Measurements from ENCODE around the gene MYO1D. TPM values are rescaled to one million over a fixed set of nuclear protein-coding genes. Genes with fewer than 3 reads are reported as not detected.
A peak's percentile ranks its signal among the peaks of the same experiment; 100 is the strongest.

MYO1D gene
- total RNA-seq, 1 donor from 2014 or later: 23.4 TPM

DNA sequence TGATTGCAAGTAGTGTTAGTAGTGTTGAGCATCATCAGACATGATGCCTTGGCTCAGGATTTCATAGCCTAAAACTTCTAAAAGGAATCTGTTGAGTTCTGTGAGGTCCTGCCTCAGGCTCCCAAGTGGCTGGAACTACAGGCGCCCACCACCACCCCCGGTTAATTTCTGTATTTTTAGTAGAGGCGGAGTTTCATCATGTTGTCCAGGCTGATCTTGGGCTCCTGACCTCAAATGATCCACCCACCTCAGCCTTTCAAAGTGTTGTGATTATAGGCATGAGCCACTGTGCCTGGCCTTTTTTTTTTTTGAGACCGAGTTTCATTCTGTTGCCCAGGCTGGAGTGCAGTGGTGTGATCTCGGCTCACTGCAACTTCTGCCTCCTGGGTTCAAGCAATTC, 427.0 kb downstream of the MYO1D start:
- Mint-ChIP-seq H3K36me3 (ENCODE audit: low read depth) (peaks cover 91% of the 10 kb centered on the region), H3K27ac (no peak overlapping the region), H3K9me3 (no peaks in the 10 kb centered on the region), H3K4me3 (ENCODE audit: low read depth) (no peak overlapping the region), H3K27me3 (ENCODE audit: low read depth) (no peaks in the 10 kb centered on the region), H3K4me1 (ENCODE audit: low read depth) (peaks cover 39% of the 10 kb centered on the region)
- intact Hi-C loops (cut with micrococcal nuclease): loop anchor here (10.0 kb wide), 1 partner anchor 195 kb away; no protein-coding TSS in a partner anchor
- DNase-seq (ENCODE audit: low spot score): no peak

DNA sequence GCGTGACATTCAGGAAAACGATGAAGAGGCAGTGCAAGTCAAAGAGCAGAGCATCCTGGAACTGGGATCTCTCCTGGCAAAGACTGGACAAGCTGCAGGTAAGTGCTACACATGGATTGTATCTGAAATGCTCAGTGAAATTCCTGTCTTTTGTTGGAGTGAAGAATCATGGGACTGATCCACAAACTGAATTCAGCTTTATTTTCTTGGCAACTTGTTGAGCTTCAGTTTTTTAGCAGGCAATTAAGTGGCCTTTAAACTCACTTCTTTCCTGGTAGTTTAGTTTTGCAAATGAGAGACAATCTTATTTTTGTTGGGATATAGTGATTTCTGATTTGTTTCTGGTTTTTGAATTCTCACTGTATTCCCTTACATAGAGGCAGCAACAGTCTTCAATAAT, 430.0 kb downstream of the MYO1D start:
- H3K4me3 Mint-ChIP-seq (ENCODE audit: low read depth): peak overlapping the region; percentile 91

DNA sequence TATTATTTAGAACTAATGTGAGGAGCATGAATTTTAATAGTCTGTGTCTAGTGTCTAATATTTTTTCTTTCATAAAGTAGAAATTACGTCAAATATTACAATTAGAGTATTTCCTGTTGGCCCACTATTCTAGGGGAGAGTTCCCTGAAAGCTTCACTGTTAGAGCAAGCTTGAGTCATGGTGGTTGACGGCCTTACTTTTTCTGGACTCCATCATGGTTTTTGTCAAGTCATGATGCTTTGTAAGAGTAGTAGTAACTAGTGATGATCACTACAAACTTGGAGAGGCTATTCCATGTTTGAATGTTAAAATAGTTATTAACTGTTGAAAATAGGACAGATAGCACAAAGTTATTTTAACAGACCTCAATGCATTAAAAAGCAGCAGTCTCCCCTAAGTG, 431.0 kb downstream of the MYO1D start:
- Mint-ChIP-seq H3K4me1 (ENCODE audit: low read depth) (peaks cover 42% of the 10 kb centered on the region), H3K4me3 (ENCODE audit: low read depth) (peak overlapping the region; percentile 91), H3K27me3 (ENCODE audit: low read depth) (peaks cover 5% of the 10 kb centered on the region), H3K9me3 (no peaks in the 10 kb centered on the region), H3K36me3 (ENCODE audit: low read depth) (peaks cover 52% of the 10 kb centered on the region), H3K27ac (peak overlapping the region; percentile 78)
- intact Hi-C loops (cut with micrococcal nuclease): loop anchor here (2.0 to 10.0 kb wide), 2 partner anchors 41 to 191 kb away; partner anchors contain the start of gene CDK5R1
- no peak for DNase-seq (ENCODE audit: low spot score)

More for the DNA sequence above, 430.0 kb downstream of the MYO1D start:
- peak overlapping the region; percentile 21 for H3K27ac Mint-ChIP-seq
- peaks cover 42% of the 10 kb centered on the region for H3K4me1 Mint-ChIP-seq (ENCODE audit: low read depth)
- peaks cover 61% of the 10 kb centered on the region for H3K36me3 Mint-ChIP-seq (ENCODE audit: low read depth)
- DNase-seq (ENCODE audit: low spot score): no peak
- intact Hi-C loops (cut with micrococcal nuclease): loop anchor here (10.0 kb wide), 1 partner anchor 192 kb away; no protein-coding TSS in a partner anchor
- no peaks in the 10 kb centered on the region for H3K9me3 Mint-ChIP-seq
- H3K27me3 Mint-ChIP-seq (ENCODE audit: low read depth): peaks cover 3% of the 10 kb centered on the region

DNA sequence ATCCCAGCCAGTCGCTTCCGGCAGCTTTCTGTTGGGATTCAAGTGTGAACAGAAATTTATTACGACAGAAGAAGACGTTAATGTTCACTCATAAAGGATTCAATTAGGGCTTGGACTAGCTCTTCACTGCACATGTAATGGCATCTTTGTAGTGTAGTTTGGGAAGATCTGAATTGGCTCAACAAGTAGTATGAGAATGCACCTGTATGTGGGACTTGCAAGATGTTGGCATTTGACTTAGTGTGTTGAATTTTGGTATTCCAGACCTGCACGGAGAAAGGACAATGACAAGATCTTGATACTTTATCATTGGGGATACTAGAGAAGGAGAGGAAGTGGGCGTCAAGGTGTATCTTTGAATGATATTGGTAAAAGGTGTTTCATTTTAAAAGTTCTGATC, 431.4 kb downstream of the MYO1D start:
- H3K27ac Mint-ChIP-seq: peak overlapping the region; percentile 78
- DNase-seq (ENCODE audit: low spot score): no peak
- H3K4me1 Mint-ChIP-seq (ENCODE audit: low read depth): peaks cover 45% of the 10 kb centered on the region
- peaks cover 48% of the 10 kb centered on the region for H3K36me3 Mint-ChIP-seq (ENCODE audit: low read depth)
- H3K4me3 Mint-ChIP-seq (ENCODE audit: low read depth): peak overlapping the region; percentile 91
- intact Hi-C loops (cut with micrococcal nuclease): loop anchor here (2.0 to 10.0 kb wide), 2 partner anchors 41 to 191 kb away; partner anchors contain the start of gene CDK5R1
- H3K9me3 Mint-ChIP-seq: no peaks in the 10 kb centered on the region
- peaks cover 5% of the 10 kb centered on the region for H3K27me3 Mint-ChIP-seq (ENCODE audit: low read depth)

DNA sequence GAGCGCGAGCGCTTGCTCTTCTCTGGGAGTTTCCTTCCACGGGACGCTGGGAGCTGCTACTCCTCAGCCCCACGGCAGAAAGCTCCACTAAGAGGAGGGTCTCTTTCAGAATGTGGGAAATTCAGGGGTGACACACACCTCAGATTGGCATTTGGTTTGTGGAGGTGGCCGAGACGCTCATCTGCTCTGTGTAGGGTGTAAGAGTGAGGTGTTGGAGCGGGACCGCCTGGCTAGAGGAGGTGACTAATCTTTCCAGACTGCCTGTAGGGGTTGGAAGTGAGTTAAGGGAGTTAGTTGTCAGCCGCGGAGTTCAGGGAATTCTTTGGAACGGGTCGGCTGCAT, 431.9 kb downstream of the MYO1D start:
- Mint-ChIP-seq H3K4me3 (ENCODE audit: low read depth) (peak overlapping the region; percentile 91), H3K9me3 (no peaks in the 10 kb centered on the region), H3K36me3 (ENCODE audit: low read depth) (peaks cover 45% of the 10 kb centered on the region), H3K27me3 (ENCODE audit: low read depth) (peaks cover 5% of the 10 kb centered on the region), H3K4me1 (ENCODE audit: low read depth) (peaks cover 43% of the 10 kb centered on the region), H3K27ac (peak overlapping the region; percentile 78)
- intact Hi-C loops (cut with micrococcal nuclease): loop anchor here (2.0 to 10.0 kb wide), 2 partner anchors 42 to 190 kb away; partner anchors contain the start of gene CDK5R1
- no peak for DNase-seq (ENCODE audit: low spot score)

DNA sequence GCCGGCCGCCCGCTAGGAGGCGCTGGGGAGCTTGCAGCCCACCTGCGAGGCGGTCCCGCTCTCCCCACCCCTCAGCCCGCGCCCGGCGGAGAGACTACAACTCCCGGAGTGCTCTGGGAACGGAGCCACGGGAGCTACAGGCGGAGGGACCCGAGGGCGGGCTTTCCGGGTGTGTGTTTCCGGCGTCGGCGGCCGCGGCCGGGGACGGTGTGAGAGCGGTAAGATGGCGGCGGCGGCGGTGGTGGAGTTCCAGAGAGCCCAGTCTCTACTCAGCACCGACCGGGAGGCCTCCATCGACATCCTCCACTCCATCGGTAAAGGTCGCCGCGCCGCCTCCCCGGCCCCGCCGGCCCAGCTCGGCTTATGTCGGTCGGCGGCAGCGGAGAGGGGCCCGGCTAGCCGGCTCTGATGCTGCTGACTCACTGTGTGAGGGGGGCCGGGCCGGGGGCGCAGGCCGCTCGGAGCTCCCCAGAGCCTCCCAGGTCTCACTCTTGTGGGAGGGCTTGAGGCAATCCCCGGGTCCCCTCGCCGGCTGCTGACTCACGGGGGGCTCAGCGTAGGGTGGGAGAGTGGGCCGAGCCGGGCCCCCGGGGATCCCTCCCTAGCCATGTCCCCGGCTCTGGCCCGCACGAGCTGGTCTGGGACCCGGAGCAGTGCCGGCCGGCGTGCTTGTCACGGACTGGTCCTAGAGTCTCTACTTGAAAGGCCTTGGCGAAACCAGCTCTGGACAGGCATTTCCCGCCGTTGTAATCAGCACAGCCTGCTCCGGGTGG, 432.4 kb downstream of the MYO1D start, which contains the start of gene PSMD11:
PSMD11 (plus strand) TSS at position 210 of the 773 bp plus-strand sequence; CDS start at position 224, 14 bp downstream.
- H3K27me3 Mint-ChIP-seq (ENCODE audit: low read depth): peaks cover 5% of the 10 kb centered on the region
- H3K36me3 Mint-ChIP-seq (ENCODE audit: low read depth): peaks cover 40% of the 10 kb centered on the region
- peak; percentile 98 for DNase-seq (ENCODE audit: low spot score)
- intact Hi-C loops (cut with micrococcal nuclease): loop anchor here (1.0 to 10.0 kb wide), 4 partner anchors 17 to 190 kb away; partner anchors contain the start of genes CDK5R1 and ZNF207
- peak within 1 kb of the TSS; percentile 78 for H3K27ac Mint-ChIP-seq
- peak within 1 kb of the TSS; percentile 91 for H3K4me3 Mint-ChIP-seq (ENCODE audit: low read depth)
- H3K9me3 Mint-ChIP-seq: no peaks in the 10 kb centered on the region
- peaks cover 39% of the 10 kb centered on the region for H3K4me1 Mint-ChIP-seq (ENCODE audit: low read depth)

DNA sequence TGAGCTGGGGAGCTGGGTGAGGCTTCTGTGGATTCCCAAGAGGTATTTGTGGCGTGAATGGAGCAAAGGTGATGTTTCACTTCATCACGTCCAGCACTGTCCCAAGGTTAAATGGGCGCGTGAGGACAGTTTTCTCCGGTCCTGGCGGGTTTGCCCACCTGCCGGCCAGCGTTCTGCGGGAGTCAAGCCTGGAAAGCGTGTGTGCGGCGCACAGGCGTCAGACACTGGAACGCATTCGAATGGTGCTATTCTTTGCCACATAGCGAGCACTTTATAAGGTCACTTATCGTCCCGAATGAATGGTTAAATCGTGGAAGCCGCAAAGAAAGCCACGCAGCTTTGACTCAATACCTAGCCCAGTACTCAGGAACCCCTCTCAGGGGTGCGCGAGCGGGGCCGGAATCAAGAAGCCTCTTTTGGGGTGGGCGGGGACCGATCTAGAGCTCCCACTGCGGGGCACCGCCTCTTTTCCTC, 433.1 kb downstream of the MYO1D start:
- intact Hi-C loops (cut with micrococcal nuclease): loop anchor here (1.0 to 10.0 kb wide), 4 partner anchors 17 to 189 kb away; partner anchors contain the start of genes CDK5R1 and ZNF207
- peak overlapping the region; percentile 91 for H3K4me3 Mint-ChIP-seq (ENCODE audit: low read depth)
- peaks cover 37% of the 10 kb centered on the region for H3K4me1 Mint-ChIP-seq (ENCODE audit: low read depth)
- H3K27me3 Mint-ChIP-seq (ENCODE audit: low read depth): peaks cover 5% of the 10 kb centered on the region
- peaks cover 34% of the 10 kb centered on the region for H3K36me3 Mint-ChIP-seq (ENCODE audit: low read depth)
- H3K27ac Mint-ChIP-seq: peak overlapping the region; percentile 78
- no peak for DNase-seq (ENCODE audit: low spot score)
- no peaks in the 10 kb centered on the region for H3K9me3 Mint-ChIP-seq

Other genes with a start within 250 kb of the MYO1D start
- 18.8 and 19.3 TPM in 2 replicates for gene TMEM98, start 51.0 kb upstream of the MYO1D start, total RNA-seq
- gene SPACA3, start 114.7 kb upstream of the MYO1D start, total RNA-seq: not detected in 2 replicates